Panc1 (cell line): Measurements from ENCODE around the gene TTC28. TPM values are rescaled to one million over a fixed set of nuclear protein-coding genes. Genes with fewer than 3 reads are reported as not detected.
"Not testable (repeated sequence)": the region's sequence is repeated elsewhere in the genome, so short reads cannot be mapped to it uniquely, and the experiment has no call there.

Experiments
- ATAC-seq: fragments of 200-7000 bp; cut with Tn5 transposase; 2 replicates; pipeline ENCODE4 v1.9.1; 2020; ENCODE audit warnings: mild to moderate bottlenecking, moderate library complexity
- BruUV-seq: library from RNA; stranded (reverse); fragments of 400-500 nt; replicated peaks from 2 replicates; lab custom pipeline; 2021; lab: Mats Ljungman, UMichigan
- CTCF ChIA-PET: fragments of 300-600 bp; sonication (Branson Sonifier 250); formaldehyde crosslinking; loops from one replicate; lab custom pipeline; 2022; ENCODE audit warnings: antibody characterized with exemption; lab: Charles Lee
- POLR2A ChIA-PET: fragments of 300-600 bp; sonication (Branson Sonifier 250); formaldehyde crosslinking; loops from one replicate; lab custom pipeline; 2022; ENCODE audit warnings: antibody characterized with exemption; lab: Charles Lee
- DNase-seq: peaks from one replicate; pipeline ENCODE4 v3.0.0-alpha.2; 2010; ENCODE audit warnings: low read depth, low spot score
- H3K27ac ChIP-seq: 2 replicates; pipeline ENCODE4 v1.5.1; 2011; ENCODE audit warnings: mild to moderate bottlenecking, low read length, inconsistent platforms
- H3K27me3 ChIP-seq: fragments of 200-500 bp; sonication (Bioruptor generic); 2 replicates; pipeline ENCODE4 v1.6.0; 2014; ENCODE audit warnings: low read length, inconsistent platforms; ENCODE audit not compliant: control insufficient read depth, insufficient read depth
- H3K36me3 ChIP-seq: fragments of 200-500 bp; sonication (Bioruptor generic); 2 replicates; pipeline ENCODE4 v1.5.1; 2014; ENCODE audit warnings: inconsistent platforms, mild to moderate bottlenecking, low read length, moderate library complexity; ENCODE audit not compliant: control insufficient read depth, insufficient read depth
- H3K4me1 ChIP-seq: 2 replicates; pipeline ENCODE4 v1.5.1; 2011; ENCODE audit warnings: inconsistent platforms, mild to moderate bottlenecking, low read length, moderate library complexity; ENCODE audit not compliant: control insufficient read depth, insufficient read depth
- H3K4me3 ChIP-seq, 2 experiments: 2 replicates each; pipeline ENCODE4 v1.5.1; 2011 to 2012; ENCODE audit warnings: low read depth in 2 of 2, low read length in 2 of 2, mild to moderate bottlenecking in 2 of 2, inconsistent platforms in 1 of 2, moderate library complexity in 1 of 2
- H3K9me3 ChIP-seq: fragments of 200-500 bp; sonication (Bioruptor generic); 2 replicates; pipeline ENCODE4 v1.5.1; 2014; ENCODE audit warnings: low read depth, mild to moderate bottlenecking, inconsistent platforms, low read length, moderate library complexity; ENCODE audit not compliant: control insufficient read depth, insufficient read depth
- CTCF ChIP-seq: fragments of 450-650 bp; IDR thresholded peaks from 2 replicates; pipeline ENCODE4 v1.5.1; 2017; ENCODE audit warnings: mild to moderate bottlenecking
- POLR2AphosphoS5 ChIP-seq: IDR thresholded peaks from 2 replicates; pipeline ENCODE4 v1.6.1; 2012; ENCODE audit warnings: mild to moderate bottlenecking, low read depth, low read length, moderate library complexity
- REST ChIP-seq, 2 experiments: IDR thresholded peaks; 2 replicates each; pipeline ENCODE4 v1.6.1; 2011 to 2012; ENCODE audit warnings: low read depth in 2 of 2, control low read depth in 1 of 2, low read length in 1 of 2, mild to moderate bottlenecking in 1 of 2, moderate library complexity in 1 of 2; ENCODE audit not compliant: insufficient read depth in 1 of 2
- SIN3A ChIP-seq: IDR thresholded peaks from 2 replicates; pipeline ENCODE4 v1.6.1; 2012; ENCODE audit warnings: low read depth, mild to moderate bottlenecking, low read length, moderate library complexity, borderline replicate concordance; ENCODE audit not compliant: insufficient read depth
- TCF7L2 ChIP-seq: IDR thresholded peaks from 2 replicates; pipeline ENCODE4 v1.6.1; 2011; ENCODE audit warnings: mild to moderate bottlenecking, low read depth, low read length, inconsistent platforms
- in situ Hi-C: cut with HindIII; loops from 2 replicates; pipeline ENCODE4 v1.10.0; 2016; ENCODE audit warnings: low sequenced_read_pairs, low pct_unique_long_range_greater_than_20kb
- intact Hi-C: fragments of 100-400 bp; cut with micrococcal nuclease; formaldehyde crosslinking; loops from one replicate; pipeline ENCODE4 v1.10.0; 2022; ENCODE audit not compliant: unreplicated experiment
- total RNA-seq: library from RNA; stranded (reverse); gene quantifications from one replicate; pipeline ENCODE4 v1.2.1, GENCODE V29; 2021; ENCODE audit not compliant: unreplicated experiment

Gene TTC28
- total RNA-seq, 1 experiment from 2014 or later, result 24.8 TPM

DNA sequence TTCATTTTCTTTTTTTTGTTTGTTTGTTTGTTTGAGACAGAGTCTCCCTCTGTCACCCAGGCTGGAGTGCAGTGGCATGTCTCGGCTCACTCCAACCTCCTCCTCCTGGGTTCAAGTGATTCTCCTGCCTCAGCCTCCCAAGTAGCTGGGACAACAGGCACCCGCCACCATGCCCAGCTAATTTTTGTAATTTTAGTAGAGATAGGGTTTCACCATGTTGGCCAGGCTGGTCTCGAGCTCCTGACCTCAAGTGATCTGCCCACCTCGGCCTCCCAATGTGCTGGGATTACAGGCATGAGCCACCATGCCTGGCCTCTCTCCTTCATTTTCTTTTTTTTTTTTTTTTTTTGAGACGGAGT, 118.9 kb downstream of the TTC28 start:
- H3K36me3 ChIP-seq, H3K27ac ChIP-seq, DNase-seq, BruUV-seq, in situ Hi-C loops, CTCF ChIA-PET, H3K27me3 ChIP-seq, H3K4me3 ChIP-seq, ATAC-seq, intact Hi-C loops, H3K4me1 ChIP-seq, H3K9me3 ChIP-seq: not testable (repeated sequence)
- POLR2A ChIA-PET, result interaction anchor here (0.7 kb wide), 1 partner anchor 11 kb away, joined by 10 read pairs; no protein-coding TSS in a partner anchor

GRCh38 chr22:28560046-28560742, 119.4 kb downstream of the TTC28 start:
- CTCF ChIA-PET, result no interaction called here
- TF ChIP-seq SIN3A, result no peak
- TF ChIP-seq POLR2AphosphoS5, result no peak
- TF ChIP-seq CTCF, result no peak
- no peak for TF ChIP-seq TCF7L2
- TF ChIP-seq REST (IDR thresholded peaks at IDR 0.05; ENCODE audit: insufficient read depth in 1 of 2, low read depth in 2 of 2, low read length in 1 of 2), result no peak
- Histone ChIP-seq H3K4me3 (no peak overlapping the region), H3K27me3 (no peaks in the 10 kb centered on the region), H3K9me3 (no peaks in the 10 kb centered on the region), H3K36me3 (no peaks in the 10 kb centered on the region), H3K27ac (no peak overlapping the region), H3K4me1 (no peaks in the 10 kb centered on the region; the same call in 1 of the 2 replicates)
- ATAC-seq (no peak), DNase-seq (no peak)
- intact Hi-C loops (no loop called here), in situ Hi-C loops (no loop called here)
- BruUV-seq, result no TSS peak
- POLR2A ChIA-PET, result interaction anchor here (0.7 kb wide), 1 partner anchor 10 kb away, joined by 10 read pairs; no protein-coding TSS in a partner anchor

DNA sequence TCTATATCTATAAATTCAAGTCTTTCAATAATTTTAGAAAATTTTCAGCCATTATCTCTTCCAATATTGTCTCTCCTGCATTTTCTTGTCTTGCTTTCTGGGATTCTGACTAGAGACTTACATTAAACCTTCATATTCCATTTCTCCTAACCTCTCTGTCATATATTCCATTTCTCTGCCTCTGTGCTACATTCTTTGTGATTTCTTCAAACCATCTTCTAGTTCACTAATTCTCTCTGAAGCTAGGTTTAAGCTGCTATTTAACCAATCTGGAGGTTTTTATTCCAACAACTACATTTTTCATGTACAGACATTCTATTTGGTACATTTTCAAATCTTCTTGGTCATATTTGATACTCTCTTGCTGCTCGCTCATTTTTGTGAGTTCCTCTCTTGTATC, 122.5 kb downstream of the TTC28 start:
- ChIA-PET CTCF (no interaction called here), POLR2A (no interaction called here)
- no TSS peak for BruUV-seq

More for the DNA sequence above, 122.5 kb downstream of the TTC28 start:
- no peak overlapping the region for H3K27ac ChIP-seq
- ATAC-seq (no peak), DNase-seq (no peak)
- H3K9me3 ChIP-seq, result no peaks in the 10 kb centered on the region
- no peak overlapping the region for H3K4me3 ChIP-seq
- H3K27me3 ChIP-seq, result no peaks in the 10 kb centered on the region
- H3K4me1 ChIP-seq, result no peaks in the 10 kb centered on the region; the same call in 1 of the 2 replicates
- intact Hi-C loops (no loop called here), in situ Hi-C loops (no loop called here)
- no peaks in the 10 kb centered on the region for H3K36me3 ChIP-seq
- TF ChIP-seq REST (IDR thresholded peaks at IDR 0.05; ENCODE audit: insufficient read depth in 1 of 2, low read depth in 2 of 2, low read length in 1 of 2), result no peak
- TF ChIP-seq TCF7L2, result no peak
- no peak for TF ChIP-seq POLR2AphosphoS5
- TF ChIP-seq SIN3A, result no peak
- TF ChIP-seq CTCF, result no peak
